HepG2 (cell line): ENCODE results near the gene RABGEF1. TPM values are rescaled to one million over a fixed set of nuclear protein-coding genes. Genes with fewer than 3 reads are reported as not detected.

ENCODE experiments used
- ATAC-seq: fragments of 200-7000 bp; cut with Tn5 transposase; 3 replicates; pipeline ENCODE4 v1.9.1; 2020; ENCODE audit warnings: mild to moderate bottlenecking, moderate library complexity
- BruUV-seq: library from RNA; stranded (reverse); fragments of 400-500 nt; replicated peaks from 2 replicates; lab custom pipeline; 2021; lab: Mats Ljungman, UMichigan
- CTCF ChIA-PET: fragments of 300-600 bp; formaldehyde crosslinking; extraction: SDS; loops from one replicate; lab custom pipeline; 2021; ENCODE audit warnings: low total read pairs, inconsistent platforms, low intra/inter-chr PET ratio; lab: Yijun Ruan, JAX
- POLR2A ChIA-PET: fragments of 350-600 bp; sonication (Branson Sonifier 250); formaldehyde crosslinking; loops from one replicate; lab custom pipeline; 2020; ENCODE audit warnings: antibody characterized with exemption, inconsistent platforms; lab: Yijun Ruan, JAX
- DNase-seq: peaks from one replicate; pipeline ENCODE4 v3.0.0-alpha.2; 2015; ENCODE audit warnings: low spot score
- FAIRE-seq: peaks from 3 replicates; lab custom pipeline; 2011; peaks lifted over from hg19 to GRCh38; lab: Jason Lieb, UNC
- H2AFZ ChIP-seq: one replicate; pipeline ENCODE4 v1.6.1; 2011; ENCODE audit warnings: low read length, inconsistent platforms
- H3K27ac ChIP-seq: fragments of 300-600 bp; 3 replicates; pipeline ENCODE4 v1.8.0; 2011; ENCODE audit warnings: mixed run types, mild to moderate bottlenecking, mixed read lengths, low read length, inconsistent platforms; ENCODE audit not compliant: insufficient read depth; ENCODE audit errors: extremely low read length
- H3K27me3 ChIP-seq, 2 experiments: fragments of 200-600 bp in 1 of 2; 2 replicates in 1 of 2; 3 replicates in 1 of 2; pipeline versions ENCODE4 v1.6.0 to v1.8.0; 2011; ENCODE audit warnings: low read length in 2 of 2, mild to moderate bottlenecking in 2 of 2, moderate library complexity in 2 of 2, inconsistent platforms in 1 of 2; ENCODE audit not compliant: insufficient read depth in 2 of 2, control insufficient read depth in 1 of 2
- H3K36me3 ChIP-seq, 2 experiments: fragments of 200-600 bp in 1 of 2; replicated peaks in 1 of 2; 2 replicates in 1 of 2; 3 replicates in 1 of 2; pipeline versions ENCODE4 v1.5.1 to v1.8.0; 2011; ENCODE audit warnings: low read length in 2 of 2, inconsistent platforms in 1 of 2; ENCODE audit not compliant: insufficient read depth in 2 of 2, control insufficient read depth in 1 of 2
- H3K4me1 ChIP-seq: 2 replicates; pipeline ENCODE4 v1.5.1; 2012; ENCODE audit warnings: low read length, inconsistent platforms; ENCODE audit not compliant: insufficient read depth
- H3K4me2 ChIP-seq: 2 replicates; pipeline ENCODE4 v1.6.0; 2011; ENCODE audit warnings: low read depth, low read length, inconsistent platforms
- H3K4me3 ChIP-seq, 3 experiments: fragments of 200-600 bp in 1 of 3; sonication (generic), shearing (Covaris generic) in 1 of 3; replicated peaks in 1 of 3; 2 replicates each; pipeline ENCODE4 v1.5.1; 2011 to 2016; ENCODE audit warnings: low read length in 3 of 3, inconsistent platforms in 2 of 3, low read depth in 2 of 3, mild to moderate bottlenecking in 2 of 3, control low read depth in 1 of 3, mixed read lengths in 1 of 3; ENCODE audit not compliant: insufficient read depth in 1 of 3
- H3K79me2 ChIP-seq: one replicate; pipeline ENCODE4 v1.6.1; 2011; ENCODE audit warnings: low read length, inconsistent platforms; ENCODE audit not compliant: insufficient read depth
- H3K9ac ChIP-seq: 2 replicates; pipeline ENCODE4 v1.6.0; 2011; ENCODE audit warnings: mild to moderate bottlenecking, low read depth, low read length, inconsistent platforms; ENCODE audit not compliant: insufficient read depth
- H3K9me3 ChIP-seq: 2 replicates; pipeline ENCODE4 v1.5.1; 2012; ENCODE audit warnings: mild to moderate bottlenecking, low read length
- H4K20me1 ChIP-seq: 2 replicates; pipeline ENCODE4 v1.6.0; 2011; ENCODE audit warnings: inconsistent platforms, mild to moderate bottlenecking, low read length, moderate library complexity; ENCODE audit not compliant: insufficient read depth
- CAMTA2 ChIP-seq: sonication (generic); formaldehyde crosslinking; IDR thresholded peaks from 2 replicates; pipeline ENCODE4 v1.4.0; 2020; ENCODE audit warnings: mild to moderate bottlenecking, missing genetic modification reagents, borderline replicate concordance
- HES4 ChIP-seq: sonication (generic); formaldehyde crosslinking; IDR thresholded peaks from 2 replicates; pipeline ENCODE4 v1.9.0; 2021; ENCODE audit warnings: mild to moderate bottlenecking, missing genetic modification reagents, borderline replicate concordance
- KLF9 ChIP-seq: IDR thresholded peaks from 2 replicates; pipeline ENCODE4 v1.6.1; 2016; ENCODE audit warnings: low read depth
- MEF2D ChIP-seq: sonication (generic); formaldehyde crosslinking; IDR thresholded peaks from 2 replicates; pipeline ENCODE4 v1.5.1; 2020; ENCODE audit warnings: mild to moderate bottlenecking, missing genetic modification reagents
- NFKB2 ChIP-seq: sonication (generic); formaldehyde crosslinking; IDR thresholded peaks from 2 replicates; pipeline ENCODE4 v1.4.0; 2020; ENCODE audit warnings: missing genetic modification reagents, borderline replicate concordance
- NR2F6 ChIP-seq, 2 experiments: IDR thresholded peaks; 2 replicates each; pipeline ENCODE4 v1.6.1; 2016; ENCODE audit warnings: antibody characterized with exemption in 1 of 2, mild to moderate bottlenecking in 1 of 2
- SNAI1 ChIP-seq: sonication (generic); formaldehyde crosslinking; IDR thresholded peaks from 2 replicates; pipeline ENCODE4 v1.5.0; 2020; ENCODE audit warnings: mild to moderate bottlenecking, missing genetic modification reagents, borderline replicate concordance
- TCF7 ChIP-seq: sonication (generic); IDR thresholded peaks from 2 replicates; pipeline ENCODE4 v1.6.1; 2016; ENCODE audit warnings: antibody characterized with exemption, low read depth
- ZNF350 ChIP-seq: sonication (generic); formaldehyde crosslinking; IDR thresholded peaks from 2 replicates; pipeline ENCODE4 v1.4.0; 2020; ENCODE audit warnings: mild to moderate bottlenecking, low read depth, missing genetic modification reagents, borderline replicate concordance
- ZNF562 ChIP-seq: sonication (generic); formaldehyde crosslinking; IDR thresholded peaks from 2 replicates; pipeline ENCODE4 v1.8.0; 2022; ENCODE audit warnings: missing genetic modification reagents, borderline replicate concordance
- WGBS: methylation state at CpG from one replicate; pipeline ENCODE4 v1.1.6; 2017; ENCODE audit warnings: low lambda C conversion rate; 5-methylcytosine and 5-hydroxymethylcytosine counted together
- in situ Hi-C: cut with HindIII; loops from 2 replicates; pipeline ENCODE4 v1.10.0; 2017; ENCODE audit warnings: low pct_unique_long_range_greater_than_20kb; ENCODE audit not compliant: extremely low pct_ligation_motif_present
- intact Hi-C: fragments of 100-400 bp; cut with micrococcal nuclease; formaldehyde crosslinking; loops from one replicate; pipeline ENCODE4 v1.10.0; 2022; ENCODE audit not compliant: unreplicated experiment
- polyA plus RNA-seq, 8 experiments: library from polyadenylated mRNA; depleted of rRNA in 3 of 8; stranded (reverse) in 7 of 8; unstranded in 1 of 8; fragments of >200 nt; fragmentation: Illumina TruSeq in 4 of 8; extraction: Trizol in 4 of 8; gene quantifications; 2 replicates each; pipeline versions ENCODE4 v1.2.1 to v1.2.3, GENCODE V29; 2011 to 2016; ENCODE audit warnings: low read depth in 4 of 8, missing spikeins in 1 of 8, mixed read lengths in 1 of 8; ENCODE audit not compliant: insufficient read depth in 1 of 8
- total RNA-seq, 5 experiments: library from RNA; depleted of rRNA; stranded (reverse); fragments of >200 nt; fragmentation: Illumina TruSeq; extraction: Trizol; gene quantifications; 2 replicates each; pipeline ENCODE4 v1.2.3, GENCODE V29; 2016; ENCODE audit warnings: low read depth in 1 of 5
- TF ChIP-seq, protein P1 (sequence below): sonication (generic); formaldehyde crosslinking; IDR thresholded peaks from 2 replicates; pipeline ENCODE4 v1.5.1; 2020; ENCODE audit warnings: missing genetic modification reagents, mild to moderate bottlenecking, borderline replicate concordance
- TF ChIP-seq, protein P2 (sequence below): sonication (generic); formaldehyde crosslinking; IDR thresholded peaks from 2 replicates; pipeline ENCODE4 v1.5.0; 2020; ENCODE audit warnings: mild to moderate bottlenecking, missing genetic modification reagents, borderline replicate concordance

The RABGEF1 gene
- total and polyA plus RNA-seq, 2 of the 13 experiments (the other 11 are each of a cell fraction or from before 2014, with no cell fraction given) = 22.7 to 35.3 TPM

DNA sequence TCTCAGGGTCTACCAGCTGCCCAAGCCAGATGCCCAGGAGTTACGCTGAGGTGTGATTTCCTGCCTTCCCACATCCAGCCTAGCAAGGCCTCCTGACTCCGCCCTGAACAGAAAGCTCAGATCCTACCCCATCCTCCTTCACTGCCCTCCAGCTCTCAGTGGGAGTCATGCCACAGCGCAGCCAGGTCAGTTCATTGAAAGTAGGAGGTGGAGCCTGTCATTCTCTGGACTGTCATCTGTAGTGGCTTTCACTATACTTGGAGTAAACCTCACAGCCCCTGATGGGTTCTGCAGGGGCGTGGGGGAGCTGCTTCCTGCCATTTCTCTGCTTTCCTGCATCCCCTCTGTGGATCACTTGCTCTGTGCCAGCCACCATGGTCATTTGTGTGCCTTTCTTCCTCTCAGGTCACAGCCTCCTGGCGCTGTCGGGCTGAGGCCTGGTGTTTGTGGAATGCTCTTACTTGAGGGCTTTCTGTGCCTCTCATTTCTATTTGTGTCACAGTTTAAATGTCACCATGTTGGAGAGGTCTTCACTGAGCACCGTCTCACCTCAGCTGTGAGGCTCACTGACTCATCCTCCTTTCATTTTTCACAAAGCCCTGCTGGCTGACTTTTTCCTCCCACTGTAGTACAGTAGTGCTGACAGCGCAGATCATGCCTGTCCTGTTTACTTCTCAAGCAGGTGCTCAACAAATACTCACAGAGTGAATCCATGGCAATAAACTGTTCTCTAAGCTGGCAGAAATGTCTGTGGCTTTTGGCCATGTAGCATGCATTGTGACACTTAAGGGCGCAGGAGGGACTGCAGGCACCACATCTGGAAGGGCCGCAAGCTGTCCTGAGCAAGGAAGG lies 119.5 kb downstream of the RABGEF1 start:
- WGBS = 98% methylated on average over 7 of the region's 10 CpGs
- no peaks in the 10 kb centered on the region for H3K4me1 ChIP-seq
- no peak overlapping the region for H2AFZ ChIP-seq
- H3K9me3 ChIP-seq = no peaks in the 10 kb centered on the region
- in situ Hi-C loops = no loop called here
- intact Hi-C loops = no loop called here
- peaks cover 13 to 50% of the 10 kb centered on the region in 2 experiments for H3K36me3 ChIP-seq
- no TSS peak for BruUV-seq
- no peaks in the 10 kb centered on the region for H4K20me1 ChIP-seq
- no peak for TF ChIP-seq MEF2D (CRISPR knock-in tag)
- TF ChIP-seq ZNF350 (CRISPR knock-in tag) = no peak
- no peak for TF ChIP-seq HES4 (CRISPR knock-in tag)
- no peak for TF ChIP-seq ZNF562 (CRISPR knock-in tag)
- no peak for TF ChIP-seq NFKB2 (CRISPR knock-in tag)
- no peak for TF ChIP-seq NR2F6 (IDR thresholded peaks at IDR 0.05)
- no peak for TF ChIP-seq NR2F6 (CRISPR knock-in tag; IDR thresholded peaks at IDR 0.05)
- TF ChIP-seq KLF9 (CRISPR knock-in tag) = no peak
- TF ChIP-seq, protein P1, sequence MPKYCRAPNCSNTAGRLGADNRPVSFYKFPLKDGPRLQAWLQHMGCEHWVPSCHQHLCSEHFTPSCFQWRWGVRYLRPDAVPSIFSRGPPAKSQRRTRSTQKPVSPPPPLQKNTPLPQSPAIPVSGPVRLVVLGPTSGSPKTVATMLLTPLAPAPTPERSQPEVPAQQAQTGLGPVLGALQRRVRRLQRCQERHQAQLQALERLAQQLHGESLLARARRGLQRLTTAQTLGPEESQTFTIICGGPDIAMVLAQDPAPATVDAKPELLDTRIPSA (CRISPR knock-in tag) = no peak
- TF ChIP-seq, protein P2, sequence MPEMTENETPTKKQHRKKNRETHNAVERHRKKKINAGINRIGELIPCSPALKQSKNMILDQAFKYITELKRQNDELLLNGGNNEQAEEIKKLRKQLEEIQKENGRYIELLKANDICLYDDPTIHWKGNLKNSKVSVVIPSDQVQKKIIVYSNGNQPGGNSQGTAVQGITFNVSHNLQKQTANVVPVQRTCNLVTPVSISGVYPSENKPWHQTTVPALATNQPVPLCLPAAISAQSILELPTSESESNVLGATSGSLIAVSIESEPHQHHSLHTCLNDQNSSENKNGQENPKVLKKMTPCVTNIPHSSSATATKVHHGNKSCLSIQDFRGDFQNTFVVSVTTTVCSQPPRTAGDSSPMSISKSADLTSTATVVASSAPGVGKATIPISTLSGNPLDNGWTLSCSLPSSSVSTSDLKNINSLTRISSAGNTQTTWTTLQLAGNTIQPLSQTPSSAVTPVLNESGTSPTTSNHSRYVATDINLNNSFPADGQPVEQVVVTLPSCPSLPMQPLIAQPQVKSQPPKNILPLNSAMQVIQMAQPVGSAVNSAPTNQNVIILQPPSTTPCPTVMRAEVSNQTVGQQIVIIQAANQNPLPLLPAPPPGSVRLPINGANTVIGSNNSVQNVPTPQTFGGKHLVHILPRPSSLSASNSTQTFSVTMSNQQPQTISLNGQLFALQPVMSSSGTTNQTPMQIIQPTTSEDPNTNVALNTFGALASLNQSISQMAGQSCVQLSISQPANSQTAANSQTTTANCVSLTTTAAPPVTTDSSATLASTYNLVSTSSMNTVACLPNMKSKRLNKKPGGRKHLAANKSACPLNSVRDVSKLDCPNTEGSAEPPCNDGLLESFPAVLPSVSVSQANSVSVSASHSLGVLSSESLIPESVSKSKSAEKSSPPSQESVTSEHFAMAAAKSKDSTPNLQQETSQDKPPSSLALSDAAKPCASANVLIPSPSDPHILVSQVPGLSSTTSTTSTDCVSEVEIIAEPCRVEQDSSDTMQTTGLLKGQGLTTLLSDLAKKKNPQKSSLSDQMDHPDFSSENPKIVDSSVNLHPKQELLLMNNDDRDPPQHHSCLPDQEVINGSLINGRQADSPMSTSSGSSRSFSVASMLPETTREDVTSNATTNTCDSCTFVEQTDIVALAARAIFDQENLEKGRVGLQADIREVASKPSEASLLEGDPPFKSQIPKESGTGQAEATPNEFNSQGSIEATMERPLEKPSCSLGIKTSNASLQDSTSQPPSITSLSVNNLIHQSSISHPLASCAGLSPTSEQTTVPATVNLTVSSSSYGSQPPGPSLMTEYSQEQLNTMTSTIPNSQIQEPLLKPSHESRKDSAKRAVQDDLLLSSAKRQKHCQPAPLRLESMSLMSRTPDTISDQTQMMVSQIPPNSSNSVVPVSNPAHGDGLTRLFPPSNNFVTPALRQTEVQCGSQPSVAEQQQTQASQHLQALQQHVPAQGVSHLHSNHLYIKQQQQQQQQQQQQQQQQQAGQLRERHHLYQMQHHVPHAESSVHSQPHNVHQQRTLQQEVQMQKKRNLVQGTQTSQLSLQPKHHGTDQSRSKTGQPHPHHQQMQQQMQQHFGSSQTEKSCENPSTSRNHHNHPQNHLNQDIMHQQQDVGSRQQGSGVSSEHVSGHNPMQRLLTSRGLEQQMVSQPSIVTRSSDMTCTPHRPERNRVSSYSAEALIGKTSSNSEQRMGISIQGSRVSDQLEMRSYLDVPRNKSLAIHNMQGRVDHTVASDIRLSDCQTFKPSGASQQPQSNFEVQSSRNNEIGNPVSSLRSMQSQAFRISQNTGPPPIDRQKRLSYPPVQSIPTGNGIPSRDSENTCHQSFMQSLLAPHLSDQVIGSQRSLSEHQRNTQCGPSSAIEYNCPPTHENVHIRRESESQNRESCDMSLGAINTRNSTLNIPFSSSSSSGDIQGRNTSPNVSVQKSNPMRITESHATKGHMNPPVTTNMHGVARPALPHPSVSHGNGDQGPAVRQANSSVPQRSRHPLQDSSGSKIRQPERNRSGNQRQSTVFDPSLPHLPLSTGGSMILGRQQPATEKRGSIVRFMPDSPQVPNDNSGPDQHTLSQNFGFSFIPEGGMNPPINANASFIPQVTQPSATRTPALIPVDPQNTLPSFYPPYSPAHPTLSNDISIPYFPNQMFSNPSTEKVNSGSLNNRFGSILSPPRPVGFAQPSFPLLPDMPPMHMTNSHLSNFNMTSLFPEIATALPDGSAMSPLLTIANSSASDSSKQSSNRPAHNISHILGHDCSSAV (CRISPR knock-in tag) = no peak
- no peak for TF ChIP-seq CAMTA2
- TF ChIP-seq TCF7 = no peak
- no peak for TF ChIP-seq SNAI1 (CRISPR knock-in tag)
- no peak overlapping the region for H3K4me3 ChIP-seq
- no peaks in the 10 kb centered on the region for H3K79me2 ChIP-seq
- no peak for ATAC-seq
- CTCF ChIA-PET = no interaction called here
- no peaks in the 10 kb centered on the region for H3K27me3 ChIP-seq
- H3K9ac ChIP-seq = no peak overlapping the region
- H3K27ac ChIP-seq = no peak overlapping the region
- no peak for FAIRE-seq
- POLR2A ChIA-PET = no interaction called here
- DNase-seq = no peak
- no peak overlapping the region for H3K4me2 ChIP-seq
